ENCODE measurements around the gene SLX4.

- TF ChIP-seq POLR2A (IDR thresholded peaks at IDR 0.05; ENCODE audit: low read depth, low read length) (no peak), POLR2AphosphoS5 (IDR thresholded peaks at IDR 0.05; ENCODE audit: low read depth, low read length) (no peak)
These were observed 12.3 kb downstream of the SLX4 start for GRCh38 chr16:3599121-3599520.
